HG02678 (cell line): Measurements from ENCODE around the gene CCT5.
"Not testable (repeated sequence)": the region's sequence is repeated elsewhere in the genome, so short reads cannot be mapped to it uniquely, and the experiment has no call there.

Experiments used
- ATAC-seq: cut with Tn5 transposase; IDR thresholded peaks from one replicate; pipeline ENCODE4 v1.9.1; 2021; ENCODE audit warnings: mild to moderate bottlenecking, moderate library complexity; ENCODE audit not compliant: unreplicated experiment

Gene CCT5

DNA sequence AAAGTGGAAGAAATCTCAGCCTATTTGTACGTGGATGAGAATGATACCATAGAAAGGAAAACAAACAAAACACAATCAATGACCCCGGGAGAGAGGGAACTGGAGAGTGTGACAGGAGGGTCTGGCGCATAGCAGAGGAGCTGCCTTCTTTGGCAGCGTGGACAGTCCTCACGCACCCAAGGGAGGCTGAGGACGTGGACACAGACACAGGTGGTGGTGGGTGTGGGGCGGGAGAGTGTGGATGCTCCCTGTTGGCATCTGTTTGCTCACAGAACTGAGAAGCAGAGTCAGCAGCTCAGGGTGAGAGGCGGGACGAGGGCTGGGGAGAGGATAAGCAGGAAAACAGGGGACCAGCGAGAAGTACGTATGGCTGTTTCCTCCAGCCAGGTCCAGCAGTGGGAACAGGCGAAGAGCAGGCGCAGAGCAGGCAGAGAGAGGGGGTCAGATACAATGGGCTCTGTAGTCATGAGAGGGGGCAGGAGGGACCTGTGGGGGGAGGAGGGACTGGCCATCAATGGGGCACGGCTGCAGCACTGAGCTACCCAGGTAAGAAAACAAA is 47.6 kb downstream of the CCT5 start:
- no peak for ATAC-seq

DNA sequence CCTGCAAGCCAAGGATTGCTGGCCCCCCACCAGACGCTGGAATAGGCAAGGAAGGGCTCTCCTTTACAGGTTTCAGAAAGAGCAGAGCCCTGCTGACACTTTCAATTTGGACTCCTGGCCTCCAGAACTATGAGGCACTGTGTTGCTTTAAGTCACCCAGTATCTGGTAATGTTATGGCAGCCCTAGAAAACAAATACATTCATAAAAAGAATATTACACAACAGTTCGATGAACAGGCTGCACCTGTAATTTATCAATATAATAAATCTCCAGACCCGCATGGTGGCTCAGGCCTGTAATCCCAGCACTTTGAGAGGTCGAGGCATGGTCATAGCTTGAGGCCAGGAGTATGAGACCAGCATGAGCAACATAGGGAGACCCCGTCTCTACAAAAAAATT is 50.2 kb downstream of the CCT5 start:
- no peak for ATAC-seq

- ATAC-seq, result no peak
Measured at GRCh38 chr5:10301266-10301665, 51.2 kb downstream of the CCT5 start.

DNA sequence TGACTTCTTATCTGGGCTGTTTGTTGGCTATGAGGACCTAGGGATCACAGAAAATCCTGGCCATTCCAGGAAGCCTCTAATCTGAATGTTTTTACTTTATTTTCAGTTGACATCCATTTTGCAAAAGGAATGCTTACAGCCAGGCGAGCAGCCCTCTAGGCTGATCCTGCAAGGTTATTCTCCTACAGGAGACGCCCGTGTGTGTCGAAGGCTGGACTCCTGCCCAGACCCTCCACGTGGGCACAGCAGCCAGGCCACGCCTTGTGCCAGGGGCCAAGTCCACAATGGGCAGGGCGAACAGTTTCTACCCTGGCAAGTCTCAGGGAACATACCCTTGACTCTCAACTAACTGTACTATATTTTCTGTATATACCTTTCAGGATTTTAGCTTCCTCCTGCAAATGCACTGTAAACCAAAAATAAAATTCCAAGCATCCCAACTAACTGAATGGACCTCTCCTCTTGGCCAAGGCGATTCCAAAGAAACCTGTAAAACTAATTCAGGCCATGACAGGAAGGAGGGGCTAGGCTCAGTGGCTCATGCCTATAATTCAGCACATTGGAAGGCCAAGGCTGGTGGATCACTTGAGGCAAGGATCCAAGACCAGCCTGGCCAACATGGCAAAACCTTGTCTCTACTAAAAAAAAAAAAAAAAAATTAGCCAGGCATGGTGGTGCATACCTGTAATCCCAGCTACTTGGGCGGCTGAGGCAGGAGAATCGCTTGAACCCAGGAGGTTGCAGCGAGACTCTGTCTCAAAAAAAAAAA is 51.9 kb downstream of the CCT5 start:
- no peak for ATAC-seq

DNA sequence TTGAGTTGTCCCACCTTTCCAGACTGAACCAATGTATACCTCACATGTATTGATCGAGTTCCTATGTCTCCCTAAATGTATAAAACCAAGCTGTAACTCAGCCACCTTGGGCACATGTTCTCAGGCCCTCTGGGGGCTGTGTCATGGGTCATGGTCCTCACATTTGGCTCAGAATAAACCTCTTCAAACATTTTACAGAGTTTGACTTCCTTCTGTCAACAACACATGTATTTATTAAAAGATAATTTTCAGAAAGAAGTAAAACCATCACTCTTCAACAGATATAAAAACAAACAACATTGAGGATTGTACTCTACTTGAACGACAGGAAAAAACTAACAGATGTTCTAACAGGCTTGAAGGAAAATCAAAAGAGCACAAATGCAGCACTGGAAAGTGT is 53.1 kb downstream of the CCT5 start:
- no peak for ATAC-seq

GRCh38 chr5:10303699-10304170 is 53.7 kb downstream of the CCT5 start:
- ATAC-seq, result no peak

GRCh38 chr5:10304932-10305331 is 54.9 kb downstream of the CCT5 start:
- ATAC-seq, result no peak

- ATAC-seq, result no peak
Measured at GRCh38 chr5:10306114-10306513, 56.0 kb downstream of the CCT5 start.

DNA sequence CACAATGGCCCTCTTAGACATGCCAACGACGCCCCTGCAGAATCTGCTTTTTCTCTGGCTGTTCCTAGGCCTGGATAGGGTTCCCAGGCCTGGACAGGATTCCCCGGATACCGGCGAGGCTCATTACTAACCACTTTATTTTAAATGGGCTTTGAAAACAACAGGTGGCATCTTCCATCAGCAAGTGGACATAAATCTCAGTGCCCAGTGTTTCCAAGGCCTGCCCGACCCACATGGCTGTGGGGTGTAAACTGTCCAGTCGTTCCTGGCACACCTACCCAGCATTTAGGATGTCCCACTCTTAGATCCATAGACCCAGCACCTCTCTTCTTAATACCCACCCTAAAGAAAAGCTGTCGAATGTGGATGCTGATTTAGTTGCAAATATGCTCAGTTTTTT is 56.7 kb downstream of the CCT5 start:
- ATAC-seq, result no peak

DNA sequence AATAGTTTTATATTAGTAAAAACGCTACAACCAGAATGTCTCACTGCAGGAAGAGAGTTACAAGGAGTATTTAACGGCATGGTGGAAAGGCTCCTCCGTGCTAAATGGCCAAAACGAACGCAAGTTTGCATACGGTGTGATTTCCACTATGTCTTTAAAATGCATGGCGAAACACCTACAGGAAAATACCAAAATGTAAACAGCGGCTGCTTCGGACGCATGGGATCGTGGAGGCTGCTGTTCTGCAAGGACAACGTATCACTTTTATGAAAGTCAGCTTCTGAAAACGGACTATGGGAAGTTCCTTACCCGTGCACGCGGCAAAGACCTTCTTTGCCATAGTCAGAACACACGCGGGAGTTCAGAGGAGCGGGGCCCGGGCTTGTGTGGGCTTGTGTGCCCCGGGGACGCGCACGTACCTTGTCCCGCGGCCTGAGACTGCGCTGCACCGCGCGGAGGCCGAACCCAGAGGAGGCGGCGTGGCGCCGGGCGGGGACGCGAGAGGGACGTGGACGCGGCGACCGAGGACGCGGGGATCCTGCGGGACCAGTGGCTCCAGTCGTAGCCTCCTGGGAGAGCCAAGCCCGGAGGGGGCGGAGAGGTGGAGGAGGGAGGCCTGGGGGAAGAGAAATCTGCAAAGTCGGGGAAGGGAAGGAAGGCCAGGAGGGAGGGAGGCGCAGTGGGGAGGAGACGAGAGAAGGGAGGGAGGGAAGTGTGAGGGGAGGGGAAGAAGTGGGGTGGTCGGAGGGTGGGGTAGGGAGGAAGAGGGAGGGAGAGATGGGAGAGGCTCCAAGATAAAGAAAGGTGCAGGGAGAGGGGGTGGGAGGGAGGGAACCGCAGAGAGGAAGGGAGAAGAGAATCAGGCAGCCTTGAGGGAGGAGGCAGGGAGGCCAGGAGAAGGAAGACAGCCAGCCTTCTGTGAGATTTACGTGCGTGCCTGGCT is 57.4 kb downstream of the CCT5 start, which contains the start of gene CMBL:
TSS of gene CMBL (minus strand) at position 697 of the 943 bp plus-strand sequence. CDS start 17,140 bp downstream, outside the sequence.
- peak; percentile 74 for ATAC-seq

DNA sequence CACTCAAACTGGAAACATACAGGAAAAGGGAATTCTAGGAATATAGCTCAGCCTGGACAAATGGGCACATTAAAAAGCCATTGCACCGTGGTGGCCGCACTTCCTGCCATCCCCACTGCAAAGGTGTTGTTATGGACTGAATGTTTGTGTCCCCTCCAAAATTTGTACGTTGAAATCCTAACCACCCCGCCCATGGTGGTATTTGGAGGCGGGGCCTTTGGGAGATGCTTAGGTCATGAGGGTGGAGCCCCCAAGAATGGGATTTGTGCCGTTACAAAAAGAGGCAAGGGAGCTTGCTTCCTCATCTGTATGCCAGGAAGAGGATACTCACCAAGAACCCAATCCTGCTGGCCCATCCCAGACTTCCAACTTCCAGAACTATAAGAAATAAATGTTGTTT is 58.8 kb downstream of the CCT5 start:
- ATAC-seq, result no peak

- no peak for ATAC-seq
Measured at GRCh38 chr5:10310066-10310779, 60.1 kb downstream of the CCT5 start.

DNA sequence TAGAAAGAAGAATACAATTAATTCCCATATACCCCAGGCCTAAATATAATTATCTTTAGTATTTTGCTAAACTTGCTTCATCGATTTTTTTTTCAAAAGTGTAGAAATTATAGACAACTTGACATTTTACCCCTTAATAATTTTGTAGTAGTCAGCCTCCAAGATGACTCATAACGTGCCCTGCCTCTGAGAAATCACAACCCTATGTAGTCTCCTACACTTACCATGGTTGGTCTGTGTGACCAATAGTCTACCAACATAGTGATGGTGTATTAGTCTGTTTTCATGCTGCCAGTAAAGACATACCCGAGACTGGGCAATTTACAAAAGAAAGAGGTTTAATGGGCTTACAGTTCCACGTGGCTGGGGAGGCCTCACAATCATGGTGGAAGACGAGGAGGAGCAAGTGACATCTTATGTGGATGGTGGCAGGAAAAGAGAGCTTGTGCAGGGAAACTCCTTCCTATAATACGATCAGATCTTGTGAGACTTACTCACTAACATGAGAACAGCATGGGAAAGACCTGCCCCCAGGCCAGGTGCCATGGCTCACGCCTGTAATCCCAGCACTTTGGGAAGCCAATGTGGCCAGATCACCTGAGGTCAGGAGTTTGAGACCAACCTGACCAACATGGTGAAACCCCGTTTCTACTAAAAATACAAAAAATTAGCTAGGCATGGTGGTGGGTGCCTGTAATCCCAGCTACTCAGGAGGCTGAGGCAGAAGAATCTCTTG is 60.9 kb downstream of the CCT5 start:
- not testable (repeated sequence) for ATAC-seq

GRCh38 chr5:10311595-10312425 is 61.7 kb downstream of the CCT5 start:
- no peak for ATAC-seq

DNA sequence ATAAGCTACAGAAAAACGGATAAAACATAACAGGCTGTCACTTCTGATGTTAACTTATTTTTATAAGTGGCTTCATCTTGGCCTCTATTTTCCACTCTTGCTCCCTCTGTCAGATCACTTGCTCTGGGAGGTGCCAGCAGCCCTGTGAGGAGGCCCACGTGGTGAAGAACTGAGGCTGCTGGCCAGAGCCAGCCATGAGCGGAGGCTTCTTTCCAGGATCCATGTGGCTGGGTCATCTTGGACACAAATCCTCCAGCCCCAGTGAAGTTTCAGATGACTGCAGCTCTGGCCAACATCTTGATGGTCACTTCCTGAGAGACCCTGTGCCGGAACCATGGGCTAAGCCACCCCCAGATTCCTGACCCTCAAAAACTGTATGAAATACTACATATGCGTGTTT is 65.1 kb downstream of the CCT5 start:
- no peak for ATAC-seq
